NOMO-1 (cell line): Measurements from ENCODE around the gene AK2.
"Not testable (repeated sequence)": the region's sequence is repeated elsewhere in the genome, so short reads cannot be mapped to it uniquely, and the experiment has no call there.

Source experiments
- DNase-seq, 2 experiments: peaks; one replicate each; lab custom pipeline; 2025; ENCODE audit not compliant: unreplicated experiment in 2 of 2; lab: John Stamatoyannopoulos, UW

Gene AK2

DNA sequence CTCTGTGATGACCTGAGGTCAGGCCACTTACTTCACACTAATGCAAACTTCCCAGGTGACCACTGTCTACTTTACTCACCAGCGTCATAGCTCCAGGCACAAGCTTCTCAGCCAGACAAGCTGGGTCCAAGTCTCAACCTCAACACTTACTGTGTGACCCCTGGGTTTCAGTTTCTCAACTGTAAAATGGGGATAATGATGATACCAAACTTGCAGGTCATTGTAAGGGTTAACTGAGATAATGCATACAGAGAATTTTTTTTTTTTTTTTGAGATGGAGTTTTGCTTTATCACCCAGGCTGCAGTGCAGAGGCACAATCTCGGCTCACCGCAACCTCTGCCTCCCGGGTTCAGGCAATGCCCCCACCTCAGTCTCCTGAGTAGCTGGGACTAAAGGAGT, 34.7 kb downstream of the AK2 start:
- DNase-seq, result no peak

GRCh38 chr1:33001282-33001681, 35.4 kb downstream of the AK2 start:
- DNase-seq, result peak in 1 of 2 experiments; percentile 22

DNA sequence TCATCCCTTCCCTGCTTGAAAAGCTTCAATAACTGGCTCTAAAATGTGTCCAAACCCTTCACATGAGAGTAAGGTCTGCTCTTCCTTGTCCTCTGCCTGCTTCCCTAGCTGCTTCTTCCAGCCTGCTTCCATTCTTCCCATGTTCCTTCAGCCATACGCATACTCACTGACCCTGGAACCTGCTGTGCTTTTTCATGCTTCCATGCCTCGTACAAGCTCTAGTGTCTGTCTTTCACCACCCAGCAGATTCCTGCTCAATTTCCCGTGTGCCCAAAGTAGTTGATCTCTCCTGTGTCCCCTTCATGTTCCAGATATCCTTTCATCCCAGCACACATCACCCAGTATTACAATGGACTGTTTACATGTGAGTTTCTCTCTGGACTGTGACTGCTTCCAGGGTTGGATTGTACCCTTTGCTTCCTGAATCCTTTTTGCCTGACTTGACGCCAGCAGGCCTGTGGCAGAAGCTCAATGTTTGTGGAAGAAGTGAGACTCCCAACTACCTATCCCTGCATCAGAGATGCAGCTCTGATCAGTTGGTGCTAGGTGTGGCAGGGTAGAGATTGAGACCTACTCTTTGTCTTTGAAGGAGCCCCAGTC, 36.2 kb downstream of the AK2 start:
- DNase-seq, result no peak

GRCh38 chr1:32998997-32999396, 37.7 kb downstream of the AK2 start:
- DNase-seq, result no peak

DNA sequence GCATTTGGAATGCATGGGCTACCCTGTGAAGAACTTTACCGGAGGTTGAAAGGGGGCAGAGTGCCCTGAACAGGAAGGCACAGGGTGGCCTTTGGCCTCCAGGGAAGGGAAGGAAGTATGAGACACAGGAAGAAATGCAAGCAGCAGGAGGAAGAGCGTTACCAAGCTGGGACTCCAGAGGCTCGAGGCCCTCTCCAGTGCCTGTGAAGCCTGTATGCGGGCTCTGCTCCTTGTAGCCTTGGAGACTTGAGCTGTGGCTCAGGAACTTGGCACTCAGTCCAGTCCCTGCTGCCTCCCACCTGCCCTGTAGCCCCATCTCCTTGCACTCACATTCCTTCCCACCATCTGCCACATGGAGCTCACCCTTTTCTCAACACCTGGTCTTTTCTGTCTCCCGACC, 38.6 kb downstream of the AK2 start:
- DNase-seq, result peak; percentile 25 to 51

DNA sequence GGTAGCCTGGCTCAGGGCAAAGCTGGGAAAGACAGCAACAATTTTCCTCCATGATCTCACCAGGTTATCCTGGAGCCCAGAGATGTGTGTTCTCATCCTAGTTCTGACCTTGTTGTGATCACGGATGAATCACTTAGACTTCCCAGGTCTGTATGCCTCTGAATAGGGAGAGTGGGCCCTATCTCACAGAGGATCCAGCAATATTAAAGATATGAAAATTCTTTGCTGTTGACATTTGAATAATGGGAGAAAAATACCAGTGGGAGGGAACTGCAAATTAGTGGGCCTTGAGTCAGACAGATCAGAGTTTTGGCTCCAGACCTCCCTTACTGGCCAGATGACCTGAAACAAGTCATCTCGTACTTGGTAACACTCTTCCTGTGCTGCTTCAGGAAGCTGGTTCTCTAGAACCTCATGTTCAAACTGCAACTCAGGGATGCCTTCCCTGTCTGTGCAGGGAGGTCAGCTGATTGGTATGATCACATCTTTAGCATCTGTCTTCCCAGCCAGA, 39.2 kb downstream of the AK2 start:
- no peak for DNase-seq

GRCh38 chr1:32993324-32993636, 43.4 kb downstream of the AK2 start:
- not testable (repeated sequence) for DNase-seq

GRCh38 chr1:32992489-32993323, 44.0 kb downstream of the AK2 start:
- peak; percentile 91 to 95 for DNase-seq

DNA sequence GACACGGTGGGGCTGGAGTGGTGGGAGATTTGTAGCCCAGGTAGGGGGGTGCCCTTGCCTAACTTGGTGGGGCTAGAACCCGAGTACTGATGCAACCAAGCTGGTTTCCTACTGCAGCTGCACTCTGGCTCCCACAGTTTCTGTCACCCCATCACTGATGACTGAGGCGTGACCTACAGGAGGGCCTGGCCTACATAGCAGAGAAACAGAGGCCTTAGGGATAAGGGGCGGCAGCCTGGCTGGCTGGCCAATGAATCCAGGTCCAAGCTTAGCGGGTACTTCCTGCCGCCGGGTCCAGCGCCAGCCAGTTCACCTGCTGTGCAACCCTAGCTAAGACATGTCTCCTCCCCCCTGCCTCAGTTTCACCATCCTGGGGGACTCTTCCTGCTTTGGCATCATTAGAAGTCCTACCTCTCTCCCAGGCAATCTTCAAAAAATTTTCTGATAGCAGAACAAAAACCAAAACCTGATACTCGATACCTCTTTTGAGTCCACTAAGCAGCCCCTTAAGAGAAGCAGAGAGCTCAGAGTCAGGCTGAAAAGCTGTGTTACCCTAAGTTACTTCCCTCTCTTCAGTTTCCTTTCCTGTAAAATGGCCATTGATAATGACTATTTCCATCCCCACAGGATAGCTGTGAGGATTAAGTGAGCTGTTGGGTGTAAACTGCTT, 44.7 kb downstream of the AK2 start:
- DNase-seq, result no peak

DNA sequence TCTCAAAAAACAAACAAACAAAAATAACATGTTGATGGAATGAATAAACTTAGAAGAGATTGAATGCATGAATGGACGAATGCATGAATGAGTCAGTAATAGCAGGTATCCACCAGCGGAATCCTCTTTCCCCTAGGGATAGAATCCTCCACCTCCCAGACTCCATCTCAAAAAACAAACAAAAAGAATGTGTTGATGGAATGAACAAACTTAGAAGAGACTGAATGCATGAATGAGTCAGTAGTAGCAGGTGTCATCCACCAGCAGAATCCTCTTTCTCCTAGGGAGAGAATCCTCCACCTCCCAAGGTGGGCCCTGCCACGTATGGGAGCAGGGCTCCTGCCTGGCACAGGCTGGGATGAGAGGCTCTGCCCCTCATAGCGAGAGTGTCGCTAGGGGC, 45.3 kb downstream of the AK2 start:
- DNase-seq, result no peak

- no peak for DNase-seq
Observed at GRCh38 chr1:32990887-32991286, 45.8 kb downstream of the AK2 start.

- peak; percentile 69 to 76 for DNase-seq
Observed at GRCh38 chr1:32989160-32990050, 47.3 kb downstream of the AK2 start.

DNA sequence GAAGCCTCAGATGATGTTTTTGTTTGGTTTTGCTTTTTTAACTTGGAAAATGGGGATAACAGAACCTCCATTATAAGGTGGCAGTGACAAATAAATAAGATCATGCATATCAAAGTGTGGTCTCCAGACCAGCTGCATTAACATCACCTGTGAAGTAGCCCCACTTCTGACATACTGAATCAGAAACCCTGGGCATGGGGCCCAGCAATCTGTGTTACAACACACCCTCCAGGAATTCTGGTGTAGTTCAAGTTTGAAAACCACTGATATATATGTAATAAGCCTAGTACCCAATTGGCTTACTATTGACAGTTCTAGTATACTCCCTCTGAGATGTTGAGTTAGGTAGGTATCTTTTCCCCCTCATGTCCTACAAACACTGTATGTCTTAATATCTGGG, 48.0 kb downstream of the AK2 start:
- DNase-seq, result no peak

- no peak for DNase-seq
Observed at GRCh38 chr1:32985226-32985625, 51.5 kb downstream of the AK2 start.

- no peak for DNase-seq
Observed at GRCh38 chr1:32984455-32985171, 52.1 kb downstream of the AK2 start.

- DNase-seq, result no peak
Observed at GRCh38 chr1:32984090-32984454, 52.6 kb downstream of the AK2 start.

DNA sequence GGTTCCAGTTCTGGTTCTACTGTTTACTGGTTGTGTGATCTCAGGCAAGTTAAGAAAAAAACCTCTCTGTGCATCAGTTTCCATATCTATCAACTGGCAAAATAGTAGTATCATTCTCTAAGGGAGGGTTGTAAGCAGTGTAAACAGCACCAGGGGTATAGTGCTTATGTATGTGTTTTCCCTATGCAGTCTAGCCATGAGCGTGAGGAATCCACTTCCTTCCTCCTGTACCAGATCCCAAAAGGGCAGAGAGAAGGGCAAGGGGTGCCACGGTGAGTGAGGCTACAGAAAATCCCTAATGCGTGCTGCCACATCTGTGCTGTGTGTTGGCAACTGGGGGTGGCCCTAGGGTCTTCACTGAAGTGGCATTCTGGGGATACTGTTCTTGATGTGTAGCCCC, 53.7 kb downstream of the AK2 start:
- no peak for DNase-seq

DNA sequence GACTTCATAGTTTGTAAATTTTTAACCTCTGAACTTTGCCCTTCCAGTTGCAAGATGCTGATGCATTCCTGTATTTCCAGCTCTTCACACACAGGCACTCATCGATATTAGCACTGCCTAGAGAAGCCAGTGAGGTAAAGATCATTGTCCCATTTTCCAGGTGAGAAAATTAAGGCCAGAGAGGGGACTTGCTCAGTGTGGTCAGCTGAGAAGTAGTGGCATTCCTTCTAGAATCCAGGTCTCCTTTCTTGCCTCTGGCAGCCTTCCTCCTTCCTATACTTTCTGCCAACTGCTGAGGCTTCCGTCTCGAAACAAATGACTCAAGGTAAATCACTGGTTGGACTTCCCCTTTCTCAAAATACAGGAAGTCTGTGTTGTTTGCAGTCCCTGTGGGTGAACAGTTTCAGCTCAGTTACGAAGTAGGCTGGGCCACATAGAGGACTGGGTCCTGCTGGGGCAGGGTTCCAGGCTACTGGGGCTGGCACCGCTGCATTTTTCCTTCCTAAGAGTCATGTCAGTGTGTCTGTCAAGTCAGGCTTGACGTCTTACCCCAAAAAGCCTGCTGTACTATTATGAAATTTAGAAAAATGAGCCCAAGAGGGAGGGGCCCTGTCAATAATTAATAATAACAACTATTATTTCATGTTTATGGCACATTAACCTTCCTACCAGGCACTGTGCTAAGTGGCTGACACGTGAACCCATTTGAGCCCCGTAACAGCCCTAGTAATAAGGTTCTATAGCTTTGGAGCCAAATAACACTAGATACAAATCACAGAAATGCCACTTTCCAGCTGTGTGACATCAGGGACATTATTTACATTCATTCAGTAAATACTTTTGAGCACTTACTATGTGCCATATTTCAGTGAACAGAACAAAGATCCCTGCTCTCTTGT, 55.4 kb downstream of the AK2 start:
- DNase-seq, result peak; percentile 80 to 97

DNA sequence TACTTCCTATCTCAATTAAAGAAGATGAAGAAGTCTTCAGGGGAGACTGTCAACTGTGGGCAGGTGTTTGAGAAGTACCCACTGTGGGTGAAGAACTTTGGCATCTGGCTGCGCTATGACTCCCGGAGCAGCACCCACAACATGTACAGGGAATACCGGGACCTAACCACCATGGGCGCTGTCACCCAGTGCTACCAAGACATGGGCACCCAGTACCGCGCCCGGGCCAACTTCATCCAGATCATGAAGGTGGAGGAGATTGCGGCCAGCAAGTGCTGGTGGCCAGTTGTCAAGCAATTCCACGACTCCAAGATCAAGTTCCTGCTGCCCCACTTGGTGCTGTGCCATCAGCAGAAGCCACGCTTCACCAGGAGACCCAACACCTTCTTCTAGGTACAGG, 56.6 kb downstream of the AK2 start:
- DNase-seq, result no peak
